Stimulated activated CD4-positive, alpha-beta T cell treated with anti-CD3 and anti-CD28 coated beads, Interleukin-15, amount 100 ng/mL, for 48 hours (primary cell): Measurements from ENCODE around the gene GINS1.
"Not testable (repeated sequence)": the region's sequence is repeated elsewhere in the genome, so short reads cannot be mapped to it uniquely, and the experiment has no call there.

Source experiments
- DNase-seq, 2 donors: peaks; one replicate each; pipeline ENCODE4 v3.0.0-alpha.2; 2020; ENCODE audit warnings: low read depth in 2 of 2

GINS1 gene

DNA sequence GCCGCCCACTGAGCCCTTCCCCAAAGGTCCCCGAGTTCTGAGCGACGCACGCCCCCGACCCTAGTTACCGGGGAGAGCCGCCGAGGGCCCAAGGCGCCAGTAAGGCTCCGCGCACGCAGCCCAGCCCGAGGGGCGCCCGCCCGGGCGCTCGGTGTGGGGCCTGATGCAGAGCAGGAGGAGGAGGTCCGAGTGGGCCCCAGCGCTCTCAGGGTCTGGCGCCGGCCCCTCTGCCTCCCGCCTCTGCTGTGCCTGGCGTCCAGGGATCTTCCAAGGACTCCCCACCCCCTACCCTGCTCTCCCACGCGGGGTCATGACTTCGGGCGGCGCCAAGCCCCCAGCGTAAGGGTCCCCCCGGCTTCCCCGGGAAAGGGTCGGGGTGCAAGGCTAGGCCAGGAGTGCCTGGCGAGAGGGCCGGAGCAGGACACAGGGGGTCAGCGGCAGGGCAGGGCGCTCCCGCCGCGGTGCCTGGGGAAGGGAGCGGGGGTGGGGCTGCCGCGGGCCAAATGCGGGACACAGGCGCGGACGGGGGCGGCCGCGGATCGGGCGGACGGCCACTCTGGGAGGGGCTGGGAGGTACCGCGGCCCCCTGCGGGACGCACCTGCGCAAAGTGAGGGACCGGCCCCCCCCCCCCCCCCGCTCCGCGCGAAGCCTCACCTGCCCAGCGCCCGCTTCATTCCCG, 17.5 kb upstream of the GINS1 start:
- no peak for DNase-seq

GRCh38 chr20:25390538-25391528, 16.6 kb upstream of the GINS1 start, which contains the start of gene ABHD12:
ABHD12 (minus strand) TSS chr20:25390835; CDS start chr20:25390703, 132 bp downstream.
- peak; percentile 88 to 95 for DNase-seq

- DNase-seq, result no peak
Observed at GRCh38 chr20:25394276-25394675, 13.2 kb upstream of the GINS1 start.

- no peak for DNase-seq
Observed at GRCh38 chr20:25394996-25395395, 12.5 kb upstream of the GINS1 start.

DNA sequence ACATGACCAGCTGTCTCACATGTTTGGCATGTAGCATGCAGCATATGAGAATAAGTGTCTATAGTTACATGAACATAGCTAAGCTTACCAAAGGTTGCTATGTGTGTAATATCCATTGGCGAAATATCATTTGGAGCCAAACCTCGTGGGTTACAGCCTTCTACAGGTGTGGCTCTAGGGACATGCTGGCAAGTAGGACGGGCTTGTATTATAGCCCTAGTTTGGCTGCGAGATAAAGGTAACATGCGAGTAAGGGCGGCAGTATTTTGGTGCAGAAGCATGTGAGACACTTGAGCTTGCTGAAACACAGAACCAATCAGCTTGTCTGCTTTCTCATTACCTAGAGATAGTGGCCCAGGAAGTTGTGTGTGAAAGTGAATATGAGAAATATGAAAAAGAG, 10.4 kb upstream of the GINS1 start:
- no peak for DNase-seq

- DNase-seq, result no peak
Observed at GRCh38 chr20:25397821-25398220, 9.7 kb upstream of the GINS1 start.

DNA sequence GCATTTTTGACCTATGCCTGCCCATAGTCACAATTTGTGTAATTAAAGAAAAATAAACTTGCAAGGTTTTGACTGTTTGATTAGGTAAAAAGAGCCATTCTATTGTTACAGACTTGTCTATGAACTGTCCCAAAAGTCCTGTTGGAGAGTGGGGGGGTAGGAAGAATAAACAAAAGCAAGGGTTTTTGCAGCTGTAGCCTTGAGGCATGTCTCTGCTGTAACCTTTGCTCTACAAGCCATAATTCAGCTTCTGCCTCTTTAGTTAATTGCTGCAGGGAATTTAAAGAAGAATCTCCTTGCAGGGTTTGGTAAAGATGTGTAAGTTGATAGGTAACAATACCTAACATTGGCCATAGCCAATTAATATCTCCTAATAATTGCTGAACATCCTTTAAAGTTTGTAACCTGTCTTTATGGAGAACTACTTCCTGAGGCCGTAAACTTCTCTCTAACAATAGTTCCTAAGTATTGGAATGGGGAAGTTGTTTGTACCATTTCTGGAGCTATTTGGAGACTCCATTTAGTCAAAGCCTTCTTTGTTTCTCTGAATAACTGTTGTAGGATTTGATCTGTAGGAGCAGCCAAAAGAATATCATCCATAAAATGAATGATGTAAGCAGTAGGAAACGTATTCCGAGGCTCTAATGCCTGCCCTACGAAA, 9.0 kb upstream of the GINS1 start:
- DNase-seq, result no peak

GRCh38 chr20:25399037-25399430, 8.4 kb upstream of the GINS1 start:
- DNase-seq, result no peak

- not testable (repeated sequence) for DNase-seq
Observed at GRCh38 chr20:25400291-25400732, 7.2 kb upstream of the GINS1 start.

DNA sequence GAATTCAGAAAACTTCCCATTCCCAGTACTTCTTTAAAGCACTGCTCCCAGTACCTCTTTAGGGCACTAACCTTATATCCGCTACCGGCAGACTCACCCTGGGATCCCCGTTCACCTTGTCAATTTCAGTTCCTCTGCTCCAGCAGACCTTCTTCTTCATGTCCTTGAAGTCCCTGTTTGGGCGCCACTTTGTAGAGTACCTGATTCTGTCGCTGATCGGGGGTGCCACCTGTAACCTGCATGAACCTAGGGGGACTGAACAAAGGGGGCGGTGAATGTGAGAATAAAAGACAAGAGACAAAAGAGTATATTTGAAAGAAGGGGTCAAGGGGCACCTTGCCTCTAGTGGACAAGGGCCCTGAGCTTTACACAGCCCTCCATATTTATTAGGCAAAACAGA, 4.9 kb upstream of the GINS1 start:
- no peak for DNase-seq

- DNase-seq, result no peak
Observed at GRCh38 chr20:25408170-25408547, 686 bp downstream of the GINS1 start.

- no peak for DNase-seq
Observed at GRCh38 chr20:25408890-25409289, 1.4 kb downstream of the GINS1 start.

DNA sequence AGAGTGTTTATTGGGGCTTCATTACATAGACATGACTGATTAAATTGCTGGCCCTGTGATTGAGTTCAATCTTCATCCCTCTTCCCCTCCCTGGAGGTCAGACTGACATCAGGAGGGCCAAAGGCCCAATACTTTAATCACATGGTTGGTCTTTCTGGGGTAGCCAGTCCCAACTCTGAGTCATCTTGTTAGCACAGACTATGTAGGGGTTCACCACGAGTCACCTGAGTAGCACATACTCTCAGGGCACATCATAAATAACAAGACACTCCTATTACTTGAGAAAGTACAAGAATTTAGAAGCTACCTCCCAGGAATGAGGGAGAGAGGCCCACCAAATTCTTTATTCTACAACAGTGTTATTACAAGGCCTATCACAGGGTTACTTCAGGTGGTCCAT, 11.3 kb downstream of the GINS1 start:
- DNase-seq, result no peak

GRCh38 chr20:25421102-25421501, 13.6 kb downstream of the GINS1 start:
- no peak for DNase-seq

- DNase-seq, result no peak
Observed at GRCh38 chr20:25422032-25422431, 14.6 kb downstream of the GINS1 start.

GRCh38 chr20:25424536-25424935, 17.1 kb downstream of the GINS1 start:
- no peak for DNase-seq

GRCh38 chr20:25437153-25437581, 29.7 kb downstream of the GINS1 start:
- no peak for DNase-seq

GRCh38 chr20:25439328-25439727, 31.9 kb downstream of the GINS1 start:
- no peak for DNase-seq

DNA sequence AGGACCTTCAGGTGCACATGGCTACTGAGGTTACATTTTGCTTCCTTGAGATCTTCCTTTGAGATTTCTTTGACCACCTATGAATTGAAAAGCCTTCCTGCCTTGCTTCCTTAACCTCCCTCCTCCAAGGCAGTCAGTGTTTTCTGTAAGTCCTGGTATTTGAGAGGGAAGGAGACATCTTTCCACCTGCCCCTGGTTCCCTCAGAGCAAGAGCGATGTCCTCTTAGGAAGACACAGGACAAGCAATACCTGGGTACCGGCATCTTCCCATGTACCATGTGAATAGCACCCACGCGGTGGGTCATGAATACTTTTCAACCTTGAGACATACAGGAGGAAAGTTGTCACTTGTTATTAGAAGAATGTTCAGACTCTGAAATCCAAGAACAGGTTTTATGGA, 37.1 kb downstream of the GINS1 start:
- DNase-seq, result no peak

- no peak for DNase-seq
Observed at GRCh38 chr20:25447671-25448070, 40.2 kb downstream of the GINS1 start.

- DNase-seq, result no peak
Observed at GRCh38 chr20:25452333-25452732, 44.9 kb downstream of the GINS1 start.
